Muscle layer of colon (tissue), 2 donors: ENCODE results near the gene KIRREL3.

Experiments
- H3K27ac ChIP-seq: one replicate; pipeline ENCODE4 v1.7.0; 2013; ENCODE audit warnings: low read depth, mild to moderate bottlenecking, low read length, moderate library complexity
- H3K27me3 ChIP-seq, 2 donors: one replicate each; pipeline ENCODE4 v1.7.0; 2013; ENCODE audit warnings: low read length in 2 of 2, mild to moderate bottlenecking in 2 of 2; ENCODE audit not compliant: insufficient read depth in 2 of 2, control insufficient read depth in 1 of 2
- H3K36me3 ChIP-seq: one replicate; pipeline ENCODE4 v1.7.0; 2013; ENCODE audit warnings: mild to moderate bottlenecking, low read length; ENCODE audit not compliant: insufficient read depth
- H3K4me1 ChIP-seq: one replicate; pipeline ENCODE4 v1.7.0; 2013; ENCODE audit warnings: mild to moderate bottlenecking, low read length; ENCODE audit not compliant: insufficient read depth
- H3K4me3 ChIP-seq, 2 donors: one replicate each; pipeline ENCODE4 v1.7.0; 2013; ENCODE audit warnings: low read length in 2 of 2, low read depth in 1 of 2, mild to moderate bottlenecking in 1 of 2, moderate library complexity in 1 of 2
- H3K9ac ChIP-seq: one replicate; pipeline ENCODE4 v1.7.0; 2013; ENCODE audit warnings: low read length
- H3K9me3 ChIP-seq: one replicate; pipeline ENCODE4 v1.7.0; 2013; ENCODE audit warnings: mild to moderate bottlenecking, low read length
- donor health status: abdominal sarcoma.
- donor health status: Adenocarcinoma of cecum.

KIRREL3 gene

DNA sequence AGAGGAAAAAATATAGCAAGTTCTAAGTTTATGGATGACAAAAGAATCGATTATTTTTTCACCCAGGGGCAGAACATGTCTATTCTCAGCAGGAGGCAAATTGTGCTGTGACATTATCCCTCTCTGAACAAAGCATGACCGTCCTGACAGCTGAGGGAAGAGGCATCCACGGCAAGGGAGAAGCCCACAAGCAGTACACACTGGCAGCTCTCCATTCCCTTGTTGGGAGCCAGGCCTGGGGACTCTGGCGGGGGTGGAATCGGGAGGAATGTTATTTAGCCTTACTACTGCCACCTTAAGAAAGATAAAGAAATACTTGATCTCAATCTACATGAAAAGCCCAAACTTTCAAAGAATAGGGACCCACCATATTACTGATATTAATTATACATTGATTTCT lies 3.4 kb downstream of the KIRREL3 start:
- Histone ChIP-seq H3K27ac (no peak overlapping the region), H3K36me3 (no peaks in the 10 kb centered on the region), H3K9ac (no peak overlapping the region), H3K4me1 (no peaks in the 10 kb centered on the region), H3K9me3 (no peaks in the 10 kb centered on the region), H3K27me3 (peaks cover 17 to 38% of the 10 kb centered on the region in 2 donors), H3K4me3 (no peak overlapping the region)

DNA sequence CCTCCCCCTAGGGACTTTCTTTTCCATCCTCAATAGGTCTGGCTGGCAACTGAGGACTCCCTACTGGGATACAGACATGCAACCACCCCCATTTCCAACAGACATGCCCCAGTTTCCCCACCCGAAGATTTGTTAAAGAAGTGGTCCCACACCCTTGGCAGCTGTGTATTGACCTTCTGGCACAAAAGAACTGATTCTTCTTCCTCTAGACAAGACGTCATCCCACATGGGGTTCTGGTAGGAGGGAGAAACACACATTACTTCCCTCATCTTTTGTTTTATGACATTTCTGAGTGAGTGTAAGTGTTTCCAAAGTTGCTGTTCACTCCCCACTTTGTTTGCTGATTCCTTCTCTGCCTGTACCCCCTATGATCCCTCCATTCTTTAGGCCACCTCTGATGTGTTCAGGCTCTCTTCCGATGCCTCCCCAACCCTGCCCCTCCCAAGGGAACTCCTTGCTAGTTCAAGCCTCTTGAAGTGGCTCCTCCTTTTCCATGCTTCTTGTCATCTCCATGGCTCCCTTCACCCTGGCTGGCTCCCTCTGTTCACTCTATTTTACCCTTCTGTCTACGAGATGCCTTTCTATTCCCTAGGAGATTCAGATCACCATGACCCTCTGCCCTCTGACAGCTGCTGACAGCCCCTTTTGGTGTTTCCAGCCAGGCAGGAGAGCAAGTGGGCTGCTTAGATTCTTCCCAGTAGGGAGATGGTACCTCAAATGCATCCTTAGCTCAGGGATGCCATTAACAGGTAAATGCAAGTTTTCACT lies 4.3 kb downstream of the KIRREL3 start:
- H3K27ac ChIP-seq = no peak overlapping the region
- no peak overlapping the region for H3K4me3 ChIP-seq
- H3K9me3 ChIP-seq = no peaks in the 10 kb centered on the region
- H3K27me3 ChIP-seq = peaks cover 10 to 29% of the 10 kb centered on the region in 2 donors
- no peaks in the 10 kb centered on the region for H3K4me1 ChIP-seq
- no peaks in the 10 kb centered on the region for H3K36me3 ChIP-seq
- H3K9ac ChIP-seq = no peak overlapping the region

DNA sequence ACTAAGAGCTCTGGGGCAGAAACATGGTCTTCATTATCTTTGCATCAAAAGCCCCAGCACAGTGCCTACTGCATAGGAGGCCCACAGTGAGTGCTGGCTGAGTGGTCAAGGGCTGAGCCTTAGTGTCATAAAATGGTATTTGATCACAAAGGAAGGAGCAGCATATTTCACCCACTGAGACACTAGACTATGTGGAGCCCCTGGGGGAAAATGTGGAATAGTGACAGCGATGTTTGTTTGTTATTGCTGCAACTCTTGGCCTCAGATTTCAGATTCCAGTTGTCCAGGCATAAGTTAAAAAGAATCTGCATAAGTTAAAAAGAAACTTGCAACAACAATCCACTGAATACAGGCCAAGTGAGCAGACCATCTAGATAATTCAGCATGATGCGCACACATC lies 7.0 kb downstream of the KIRREL3 start:
- Histone ChIP-seq H3K4me1 (no peaks in the 10 kb centered on the region), H3K27ac (no peak overlapping the region), H3K27me3 (peaks cover 0 to 14% of the 10 kb centered on the region in 2 donors), H3K9ac (no peak overlapping the region), H3K36me3 (no peaks in the 10 kb centered on the region), H3K4me3 (no peak overlapping the region), H3K9me3 (no peaks in the 10 kb centered on the region)

DNA sequence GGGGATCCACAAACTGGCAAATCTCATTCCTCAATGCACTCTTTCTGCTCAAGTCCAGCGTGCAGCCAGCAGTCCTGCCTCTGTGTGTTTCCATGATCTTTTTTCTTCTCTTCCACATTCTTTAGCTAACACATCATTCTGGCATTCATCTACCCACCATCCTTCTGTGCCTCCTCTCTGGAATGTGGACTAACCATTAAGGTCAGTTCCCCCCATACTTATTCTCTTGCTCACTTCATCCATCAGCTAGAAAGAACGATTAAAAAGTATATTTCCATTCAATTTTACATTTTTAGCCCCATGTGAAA lies 7.8 kb downstream of the KIRREL3 start:
- Histone ChIP-seq H3K9me3 (no peaks in the 10 kb centered on the region), H3K4me3 (no peak overlapping the region), H3K27ac (no peak overlapping the region), H3K9ac (no peak overlapping the region), H3K27me3 (peaks cover 0 to 5% of the 10 kb centered on the region in 2 donors), H3K4me1 (no peaks in the 10 kb centered on the region), H3K36me3 (no peaks in the 10 kb centered on the region)

DNA sequence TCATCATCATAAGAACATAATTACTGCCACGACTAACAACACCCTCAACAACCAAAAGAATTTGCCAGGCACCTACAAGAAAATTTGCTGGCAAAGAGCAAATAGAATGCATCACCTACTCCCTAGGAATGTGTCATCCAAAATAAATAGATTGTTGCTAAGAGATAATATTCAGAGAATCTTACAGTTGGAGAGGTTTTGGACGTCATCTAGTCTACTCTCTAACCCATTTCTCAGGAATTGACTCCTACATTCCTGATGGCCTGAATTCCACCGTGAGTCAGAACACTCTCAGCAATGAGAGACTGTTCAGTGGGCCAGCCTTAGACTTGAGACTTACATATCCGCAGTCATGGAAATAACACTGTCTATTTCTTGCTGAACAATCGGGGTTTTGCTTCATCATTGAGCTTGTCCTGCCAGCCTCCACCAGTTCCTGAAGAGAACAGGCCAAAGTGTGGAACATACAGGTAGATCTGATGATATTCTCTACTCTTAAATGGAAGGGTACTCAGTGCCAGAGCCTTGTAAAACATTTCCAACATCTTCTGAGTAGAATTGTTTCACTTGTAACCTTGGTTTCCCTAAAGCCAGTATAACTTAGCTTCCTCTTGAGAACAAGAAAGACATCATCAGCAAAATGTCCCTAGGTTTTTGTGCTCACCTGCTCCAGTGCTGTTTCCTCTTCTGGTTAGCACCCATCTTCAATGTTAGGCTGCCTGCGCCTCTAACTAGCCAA lies 8.3 kb downstream of the KIRREL3 start:
- Histone ChIP-seq H3K4me1 (no peaks in the 10 kb centered on the region), H3K4me3 (no peak overlapping the region), H3K27ac (no peak overlapping the region), H3K9me3 (no peaks in the 10 kb centered on the region), H3K27me3 (peaks cover 0 to 4% of the 10 kb centered on the region in 2 donors), H3K9ac (no peak overlapping the region), H3K36me3 (no peaks in the 10 kb centered on the region)

DNA sequence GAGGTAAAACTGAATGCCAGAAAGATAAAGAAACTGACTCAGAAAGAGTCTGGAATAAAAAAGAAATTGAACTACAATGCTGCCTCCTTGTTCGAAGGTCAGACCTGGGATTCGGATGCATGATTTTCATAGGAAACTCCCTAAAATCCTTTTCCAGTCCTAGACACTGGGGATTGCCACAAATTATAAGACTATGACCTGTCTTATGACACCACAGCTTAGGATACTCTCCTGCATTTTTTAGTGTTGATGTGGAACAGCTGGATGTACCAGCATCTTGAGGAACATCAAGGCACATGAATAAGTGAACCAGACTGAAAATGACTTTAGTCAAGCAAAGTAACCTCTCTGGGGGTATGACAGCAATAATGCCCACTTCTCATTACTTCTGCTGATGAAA lies 9.0 kb downstream of the KIRREL3 start:
- H3K4me3 ChIP-seq = no peak overlapping the region
- no peak overlapping the region for H3K9ac ChIP-seq
- no peaks in the 10 kb centered on the region for H3K4me1 ChIP-seq
- H3K9me3 ChIP-seq = no peaks in the 10 kb centered on the region
- H3K36me3 ChIP-seq = no peaks in the 10 kb centered on the region
- H3K27ac ChIP-seq = no peak overlapping the region
- H3K27me3 ChIP-seq = peaks cover 0 to 4% of the 10 kb centered on the region in 2 donors

DNA sequence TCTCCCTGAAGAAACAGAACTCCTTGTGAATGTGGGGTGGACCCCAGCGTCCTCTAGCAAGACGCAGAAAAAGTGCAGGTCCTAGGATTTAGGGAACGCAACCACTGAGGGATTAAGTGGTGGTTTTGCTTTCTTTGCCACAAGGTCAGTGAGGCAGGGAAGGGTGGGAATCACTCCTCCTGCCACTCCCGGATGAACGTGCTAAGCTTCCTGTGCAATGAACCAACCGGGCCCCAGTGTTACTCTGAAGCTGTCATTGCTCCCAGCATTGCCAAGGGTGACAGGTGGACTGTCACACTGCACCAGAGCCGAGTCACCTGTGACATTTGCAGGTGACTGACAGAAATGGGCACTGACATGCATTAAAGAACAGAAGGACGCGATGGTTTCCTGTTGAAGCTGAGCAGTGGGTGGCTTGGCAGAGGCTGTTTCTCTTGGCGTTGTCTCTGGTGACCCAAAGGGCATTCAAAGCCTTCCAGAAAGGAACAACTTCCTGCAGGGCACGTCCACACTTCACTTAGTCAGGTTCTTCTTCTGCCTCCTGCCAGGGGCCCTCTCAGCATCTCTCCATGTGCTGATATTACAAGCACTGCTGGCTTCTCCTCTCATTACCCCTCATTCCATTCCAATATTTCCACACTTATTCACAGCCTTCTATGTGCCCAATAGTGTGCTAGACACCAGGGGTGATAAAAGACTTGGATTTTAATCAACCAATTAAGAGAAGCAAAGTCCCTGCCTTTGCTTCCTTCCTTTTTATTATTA lies 9.7 kb downstream of the KIRREL3 start:
- H3K27ac ChIP-seq = no peak overlapping the region
- no peaks in the 10 kb centered on the region for H3K4me1 ChIP-seq
- H3K4me3 ChIP-seq = no peak overlapping the region

DNA sequence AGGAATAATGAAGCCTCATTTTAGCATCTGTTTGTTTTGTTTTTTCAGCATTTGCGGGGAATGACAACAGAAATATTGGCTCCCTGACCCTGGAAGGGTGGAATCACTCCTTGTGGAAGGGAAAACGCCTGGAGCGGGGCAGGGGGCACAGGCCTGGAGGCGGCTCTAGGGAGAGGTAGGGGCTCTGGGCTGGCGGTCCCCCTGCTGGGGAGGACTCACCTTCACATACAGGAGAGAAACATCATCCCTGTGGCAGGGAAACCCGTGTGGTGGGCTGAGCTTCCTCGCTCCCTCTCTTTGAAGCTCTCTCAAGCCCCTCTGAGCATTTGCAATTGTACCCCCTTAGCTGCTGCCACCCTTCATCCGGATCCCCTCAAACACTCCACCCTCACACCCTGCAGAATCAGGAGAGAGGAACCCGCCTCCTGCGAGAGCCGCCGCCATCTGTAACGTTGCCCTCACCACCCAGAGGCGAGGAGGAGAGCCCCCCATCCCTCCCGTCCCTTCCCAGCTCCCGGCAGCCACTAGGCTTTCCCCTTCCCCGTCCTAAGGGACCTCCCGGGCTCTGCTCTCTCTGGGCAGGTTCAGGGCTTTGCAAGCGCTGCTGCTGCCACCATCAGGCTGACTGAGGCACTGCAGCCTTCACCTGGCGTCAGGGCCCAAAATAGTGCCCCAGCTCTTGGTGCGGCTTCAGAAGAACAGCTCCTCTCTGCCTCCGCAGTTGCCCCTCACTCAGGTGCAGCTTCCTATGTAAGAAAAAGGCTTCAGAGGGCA lies 10.4 kb downstream of the KIRREL3 start:
- Histone ChIP-seq H3K9me3 (no peaks in the 10 kb centered on the region), H3K36me3 (no peaks in the 10 kb centered on the region), H3K4me3 (no peak overlapping the region), H3K27ac (no peak overlapping the region), H3K27me3 (no peaks in the 10 kb centered on the region), H3K4me1 (no peaks in the 10 kb centered on the region), H3K9ac (no peak overlapping the region)

More for the DNA sequence above, 9.7 kb downstream of the KIRREL3 start:
- Histone ChIP-seq H3K9me3 (no peaks in the 10 kb centered on the region), H3K36me3 (no peaks in the 10 kb centered on the region), H3K27me3 (peaks cover 0 to 3% of the 10 kb centered on the region in 2 donors), H3K9ac (no peak overlapping the region)

DNA sequence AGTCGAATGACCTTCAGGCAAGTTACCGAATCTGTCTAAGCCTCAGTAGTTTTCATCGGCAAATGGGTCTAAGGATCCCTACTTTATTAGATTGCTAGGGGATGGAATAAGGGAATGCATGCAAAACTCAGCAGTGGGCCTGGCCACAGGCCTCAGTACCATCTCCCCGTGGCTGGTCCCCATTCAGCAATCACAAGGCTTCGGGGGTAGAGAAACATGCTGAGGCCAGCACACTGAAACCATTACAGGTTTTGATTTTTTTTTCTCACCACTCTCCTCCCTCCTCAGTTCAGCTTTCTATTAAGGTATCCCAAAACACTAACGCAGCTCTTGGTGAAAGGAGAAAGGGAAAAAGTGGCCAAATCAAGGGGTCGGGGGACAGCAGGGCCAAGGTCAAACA lies 11.9 kb downstream of the KIRREL3 start:
- Histone ChIP-seq H3K9me3 (no peaks in the 10 kb centered on the region), H3K9ac (no peak overlapping the region), H3K36me3 (no peaks in the 10 kb centered on the region), H3K27ac (no peak overlapping the region), H3K27me3 (no peaks in the 10 kb centered on the region), H3K4me1 (no peaks in the 10 kb centered on the region), H3K4me3 (no peak overlapping the region)

DNA sequence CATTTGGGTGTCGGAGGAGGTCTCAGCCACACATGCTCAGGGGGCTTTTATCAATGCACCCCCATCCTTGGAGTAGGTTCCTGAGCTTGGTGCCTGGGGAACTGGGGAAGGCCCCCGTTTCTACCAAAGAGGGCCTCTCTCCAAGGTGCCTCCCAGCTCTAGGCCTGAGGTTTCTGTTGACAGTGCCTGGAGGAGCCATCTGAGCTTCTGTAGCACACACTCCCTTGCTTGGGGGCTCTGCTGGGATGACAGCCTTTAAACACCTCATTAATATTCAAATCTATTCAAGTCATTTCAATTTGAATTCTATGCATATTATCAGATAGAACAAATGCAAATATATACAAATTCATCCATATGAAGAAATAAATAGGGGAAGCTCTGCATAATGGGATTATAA lies 18.9 kb downstream of the KIRREL3 start:
- no peak overlapping the region for H3K4me3 ChIP-seq
- H3K9ac ChIP-seq = no peak overlapping the region
- no peaks in the 10 kb centered on the region for H3K9me3 ChIP-seq
- H3K36me3 ChIP-seq = no peaks in the 10 kb centered on the region
- H3K27me3 ChIP-seq = no peaks in the 10 kb centered on the region
- no peaks in the 10 kb centered on the region for H3K4me1 ChIP-seq
- no peak overlapping the region for H3K27ac ChIP-seq

DNA sequence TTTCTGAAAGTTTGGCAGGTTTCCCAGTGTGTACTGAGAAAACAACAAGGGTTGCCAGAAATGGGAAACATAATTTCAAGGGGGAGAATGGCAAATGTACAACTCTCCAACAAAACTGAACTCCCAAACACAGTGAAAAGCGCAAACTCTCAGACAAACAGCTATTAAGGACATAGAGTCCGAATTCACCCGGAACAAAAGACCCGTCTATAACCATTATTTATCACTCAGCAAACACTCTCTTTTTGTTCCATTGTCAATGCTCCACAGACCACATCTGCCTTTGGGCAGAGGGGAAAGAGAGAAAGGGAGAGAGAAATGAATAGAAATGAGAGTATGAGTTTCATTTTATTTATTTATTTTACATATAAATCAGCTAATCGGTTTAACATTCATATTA lies 21.7 kb downstream of the KIRREL3 start:
- H3K27ac ChIP-seq = no peak overlapping the region
- H3K9ac ChIP-seq = no peak overlapping the region

More for the DNA sequence above, 21.7 kb downstream of the KIRREL3 start:
- no peaks in the 10 kb centered on the region for H3K9me3 ChIP-seq
- H3K36me3 ChIP-seq = no peaks in the 10 kb centered on the region
- H3K4me3 ChIP-seq = no peak overlapping the region
- no peaks in the 10 kb centered on the region for H3K27me3 ChIP-seq
- H3K4me1 ChIP-seq = no peaks in the 10 kb centered on the region
